ENCODE results near the gene SDSL. TPM values are rescaled to one million over a fixed set of nuclear protein-coding genes. Genes with fewer than 3 reads are reported as not detected.

SDSL gene
- total RNA-seq, 1 experiment from 2014 or later, result 0.52 TPM

- Mint-ChIP-seq H3K36me3 (peaks cover 20% of the 10 kb centered on the region), H3K27me3 (ENCODE audit: low read depth) (no peaks in the 10 kb centered on the region), H3K4me1 (no peaks in the 10 kb centered on the region; the same call in 1 of the 2 replicates)
Measured at GRCh38 chr12:113382206-113382605, 40.0 kb upstream of the SDSL start.

More at GRCh38 chr12:113382206-113382605, 40.0 kb upstream of the SDSL start:
- Mint-ChIP-seq H3K27ac (no peak overlapping the region), H3K9me3 (no peaks in the 10 kb centered on the region), H3K4me3 (no peak overlapping the region)
- ATAC-seq (no peak), DNase-seq (ENCODE audit: low spot score) (no peak)
- CTCF ChIA-PET, result interaction anchor here (0.6 kb wide), 1 partner anchor 24 kb away, joined by 3 read pairs; no protein-coding TSS in a partner anchor
- TF ChIP-seq ZNF423 (CRISPR knock-in tag; IDR thresholded peaks at IDR 0.05) (no peak), TCF7 (CRISPR knock-in tag; IDR thresholded peaks at IDR 0.05; ENCODE audit: low read depth) (no peak), PREB (CRISPR knock-in tag; IDR thresholded peaks at IDR 0.05; ENCODE audit: borderline replicate concordance) (no peak), NFE2L1 (CRISPR knock-in tag; IDR thresholded peaks at IDR 0.05) (no peak), ZNF532 (CRISPR knock-in tag; IDR thresholded peaks at IDR 0.05; ENCODE audit: borderline replicate concordance) (no peak), CDX4 (CRISPR knock-in tag; IDR thresholded peaks at IDR 0.05; ENCODE audit: borderline replicate concordance) (no peak), ATF3 (CRISPR knock-in tag; conservative IDR thresholded peaks at IDR 0.05) (no peak), NR3C1 (CRISPR knock-in tag; conservative IDR thresholded peaks at IDR 0.05; ENCODE audit: low read depth) (no peak), ZBTB43 (CRISPR knock-in tag; IDR thresholded peaks at IDR 0.05) (no peak), ERG (CRISPR knock-in tag; IDR thresholded peaks at IDR 0.05) (no peak), MXD4 (CRISPR knock-in tag; IDR thresholded peaks at IDR 0.05; ENCODE audit: borderline replicate concordance) (no peak), ATF6 (CRISPR knock-in tag; IDR thresholded peaks at IDR 0.05) (no peak), ETV6 (CRISPR knock-in tag; IDR thresholded peaks at IDR 0.05) (no peak), FOXJ3 (CRISPR knock-in tag; IDR thresholded peaks at IDR 0.05; ENCODE audit: borderline replicate concordance) (no peak), ZNF317 (CRISPR knock-in tag; IDR thresholded peaks at IDR 0.05; ENCODE audit: borderline replicate concordance, low read depth) (no peak), CREM (CRISPR knock-in tag; IDR thresholded peaks at IDR 0.05) (no peak), NR2C2 (CRISPR knock-in tag; IDR thresholded peaks at IDR 0.05) (no peak), ZNF512 (CRISPR knock-in tag; IDR thresholded peaks at IDR 0.05; ENCODE audit: borderline replicate concordance) (no peak), ZNF425 (CRISPR knock-in tag; conservative IDR thresholded peaks at IDR 0.05) (no peak)
- POLR2A ChIA-PET, result no interaction called here
